Keratinocyte (primary cell): ENCODE results near the gene GALNT9. TPM values are rescaled to one million over a fixed set of nuclear protein-coding genes. Genes with fewer than 3 reads are reported as not detected.

Source experiments
- DNase-seq: peaks from one replicate; pipeline ENCODE4 v3.0.0-alpha.2; 2011; ENCODE audit warnings: low read depth, missing footprints, low spot score
- FAIRE-seq: peaks from 2 replicates; lab custom pipeline; 2011; peaks lifted over from hg19 to GRCh38; lab: Jason Lieb, UNC
- H2AFZ ChIP-seq: 2 replicates; pipeline ENCODE4 v1.6.0; 2012; ENCODE audit warnings: low read length, control low read depth, inconsistent platforms; ENCODE audit not compliant: control insufficient read depth
- H3K27ac ChIP-seq: 2 replicates; pipeline ENCODE4 v1.5.1; 2011; ENCODE audit warnings: low read length; ENCODE audit not compliant: control insufficient read depth, insufficient read depth
- H3K27me3 ChIP-seq: 3 replicates; pipeline ENCODE4 v1.6.0; 2011; ENCODE audit warnings: low read length; ENCODE audit not compliant: control insufficient read depth, insufficient read depth; ENCODE audit errors: extremely low read depth
- H3K36me3 ChIP-seq, 2 experiments: 2 replicates in 1 of 2; 3 replicates in 1 of 2; pipeline ENCODE4 v1.5.1; 2011; ENCODE audit warnings: low read length in 2 of 2, mild to moderate bottlenecking in 1 of 2; ENCODE audit not compliant: control insufficient read depth in 2 of 2, insufficient read depth in 2 of 2; ENCODE audit errors: extremely low read depth in 1 of 2
- H3K4me1 ChIP-seq: 3 replicates; pipeline ENCODE4 v1.5.1; 2011; ENCODE audit warnings: low read length; ENCODE audit not compliant: control insufficient read depth, insufficient read depth; ENCODE audit errors: extremely low read depth
- H3K4me2 ChIP-seq: 3 replicates; pipeline ENCODE4 v1.6.0; 2011; ENCODE audit warnings: low read depth, low read length; ENCODE audit not compliant: control insufficient read depth, insufficient read depth; ENCODE audit errors: extremely low read depth
- H3K4me3 ChIP-seq, 3 experiments: fragments of 200-600 bp in 1 of 3; sonication (generic) in 1 of 3; 2 replicates in 2 of 3; 3 replicates in 1 of 3; pipeline ENCODE4 v1.5.1; 2011 to 2016; ENCODE audit warnings: low read length in 3 of 3, mild to moderate bottlenecking in 3 of 3, control low read depth in 2 of 3, inconsistent platforms in 1 of 3, low read depth in 1 of 3, mixed read lengths in 1 of 3, mixed run types in 1 of 3, moderate library complexity in 1 of 3; ENCODE audit not compliant: control insufficient read depth in 2 of 3, insufficient read depth in 2 of 3; ENCODE audit errors: extremely low read depth in 1 of 3
- H3K79me2 ChIP-seq: 2 replicates; pipeline ENCODE4 v1.6.0; 2012; ENCODE audit warnings: low read length; ENCODE audit not compliant: control insufficient read depth, insufficient read depth
- H3K9ac ChIP-seq: 3 replicates; pipeline ENCODE4 v1.6.0; 2011; ENCODE audit warnings: low read length; ENCODE audit not compliant: control insufficient read depth, insufficient read depth; ENCODE audit errors: extremely low read depth
- H3K9me1 ChIP-seq: 3 replicates; pipeline ENCODE4 v1.6.0; 2011; ENCODE audit warnings: low read length; ENCODE audit not compliant: control insufficient read depth, insufficient read depth; ENCODE audit errors: extremely low read depth
- H3K9me3 ChIP-seq: 2 replicates; pipeline ENCODE4 v1.5.1; 2012; ENCODE audit warnings: low read depth, low read length; ENCODE audit not compliant: control insufficient read depth
- H4K20me1 ChIP-seq: 3 replicates; pipeline ENCODE4 v1.6.0; 2011; ENCODE audit warnings: low read length; ENCODE audit not compliant: control insufficient read depth, insufficient read depth; ENCODE audit errors: extremely low read depth
- CTCF ChIP-seq, 3 experiments: IDR thresholded peaks in 1 of 3; conservative IDR thresholded peaks in 1 of 3; optimal IDR thresholded peaks in 1 of 3; 2 replicates in 2 of 3; 3 replicates in 1 of 3; pipeline versions ENCODE3 to v1.5.1; 2011; ENCODE audit warnings: low read length in 3 of 3, mild to moderate bottlenecking in 3 of 3, moderate library complexity in 2 of 3, control low read depth in 1 of 3, inconsistent platforms in 1 of 3; ENCODE audit not compliant: insufficient read depth in 2 of 3; ENCODE audit errors: extremely low read depth in 1 of 3
- EZH2 ChIP-seq: IDR thresholded peaks from one replicate; pipeline ENCODE4 v1.6.1; 2012; ENCODE audit warnings: inconsistent platforms, mild to moderate bottlenecking, low read length, moderate library complexity
- dilution Hi-C: fragments of 300-500 bp; cut with MboI; formaldehyde crosslinking; loops from one replicate; pipeline ENCODE4 v1.7.0; 2020; ENCODE audit warnings: low sequenced_read_pairs; ENCODE audit not compliant: extremely low pct_ligation_motif_present
- polyA plus RNA-seq, 5 experiments: library from polyadenylated mRNA; depleted of rRNA in 3 of 5; stranded (reverse) in 3 of 5; stranded (forward) in 1 of 5; unstranded in 1 of 5; fragments of >200 nt; gene quantifications; 1 replicate in 1 of 5; 2 replicates in 3 of 5; 3 replicates in 1 of 5; pipeline versions ENCODE4 v1.2.1 to v1.2.3, GENCODE V29; 2011 to 2012; ENCODE audit warnings: missing spikeins in 2 of 5, low read depth in 1 of 5, low replicate concordance in 1 of 5

GALNT9 gene
- polyA plus RNA-seq, 1 donor (not counting 4 experiments of a cell fraction or from before 2014, with no cell fraction given), result not detected

GRCh38 chr12:132308853-132309595, 20.4 kb downstream of the GALNT9 start:
- no peaks in the 10 kb centered on the region for H3K9me1 ChIP-seq
- DNase-seq (no peak), FAIRE-seq (no peak)
- no peaks in the 10 kb centered on the region for H3K36me3 ChIP-seq
- dilution Hi-C loops, result no loop called here
- H3K27ac ChIP-seq, result no peak overlapping the region
- no peak overlapping the region for H2AFZ ChIP-seq
- no peak overlapping the region for H3K4me3 ChIP-seq
- no peaks in the 10 kb centered on the region for H3K4me1 ChIP-seq
- TF ChIP-seq EZH2, result no peak
- TF ChIP-seq CTCF (optimal IDR thresholded peaks at IDR 0.05 in 1 of 3, IDR thresholded peaks at IDR 0.05 in 1 of 3, conservative IDR thresholded peaks at IDR 0.05 in 1 of 3; ENCODE audit: extremely low read depth in 1 of 3, insufficient read depth in 2 of 3, low read length in 3 of 3), result no peak
- no peak overlapping the region for H3K9ac ChIP-seq
- H3K9me3 ChIP-seq, result peaks cover 6% of the 10 kb centered on the region
- H4K20me1 ChIP-seq, result no peaks in the 10 kb centered on the region
- no peak overlapping the region for H3K4me2 ChIP-seq
- H3K27me3 ChIP-seq, result no peaks in the 10 kb centered on the region
- no peaks in the 10 kb centered on the region for H3K79me2 ChIP-seq

GRCh38 chr12:132307976-132308852, 21.2 kb downstream of the GALNT9 start:
- Histone ChIP-seq H3K9ac (no peak overlapping the region), H2AFZ (no peak overlapping the region), H3K9me1 (no peaks in the 10 kb centered on the region), H3K4me1 (no peaks in the 10 kb centered on the region), H3K27ac (no peak overlapping the region), H3K79me2 (no peaks in the 10 kb centered on the region), H3K4me2 (no peak overlapping the region), H4K20me1 (no peaks in the 10 kb centered on the region), H3K4me3 (no peak overlapping the region), H3K27me3 (no peaks in the 10 kb centered on the region), H3K36me3 (no peaks in the 10 kb centered on the region), H3K9me3 (peaks cover 6% of the 10 kb centered on the region)
- FAIRE-seq (no peak), DNase-seq (no peak)
- dilution Hi-C loops, result no loop called here
- TF ChIP-seq EZH2, result no peak
- no peak for TF ChIP-seq CTCF (optimal IDR thresholded peaks at IDR 0.05 in 1 of 3, IDR thresholded peaks at IDR 0.05 in 1 of 3, conservative IDR thresholded peaks at IDR 0.05 in 1 of 3; ENCODE audit: extremely low read depth in 1 of 3, insufficient read depth in 2 of 3, low read length in 3 of 3)
